Lung microvascular endothelial cell (primary cell): Measurements from ENCODE around the gene CARD19. TPM values are rescaled to one million over a fixed set of nuclear protein-coding genes. Genes with fewer than 3 reads are reported as not detected.
A peak's percentile ranks its signal among the peaks of the same experiment; 100 is the strongest.

ENCODE experiments used
- DNase-seq, 2 donors: peaks; one replicate each; pipeline versions ENCODE4 v3.0.0 to v3.0.0-alpha.2; 2010; ENCODE audit warnings: low read depth in 2 of 2
- total RNA-seq: library from RNA; depleted of rRNA; stranded (reverse); fragments of >200 nt; gene quantifications from 2 replicates; pipeline ENCODE4 v1.2.1, GENCODE V29; 2014

Gene CARD19
- total RNA-seq, 1 donor from 2014 or later, result 72.8 TPM

DNA sequence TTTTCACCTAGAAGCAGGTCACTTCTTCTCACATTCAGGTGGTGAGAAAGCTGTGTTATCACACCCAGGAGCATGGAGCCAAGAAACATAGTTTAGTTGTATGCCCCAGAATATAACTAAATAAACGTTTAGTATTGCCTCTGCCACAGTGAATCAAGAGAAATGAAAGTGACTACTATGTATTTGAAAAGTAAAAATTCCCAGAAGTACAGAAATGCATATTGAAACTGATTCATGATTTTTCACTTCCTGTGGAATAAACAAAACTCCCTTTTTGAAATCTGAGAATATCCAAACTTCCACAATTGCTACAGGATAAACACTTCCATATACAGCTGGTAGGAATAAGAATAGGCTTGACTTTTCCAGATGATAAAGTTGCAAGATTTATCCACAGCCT is 53.3 kb downstream of the CARD19 start:
- DNase-seq, result peak in 1 of 2 donors; percentile 64

DNA sequence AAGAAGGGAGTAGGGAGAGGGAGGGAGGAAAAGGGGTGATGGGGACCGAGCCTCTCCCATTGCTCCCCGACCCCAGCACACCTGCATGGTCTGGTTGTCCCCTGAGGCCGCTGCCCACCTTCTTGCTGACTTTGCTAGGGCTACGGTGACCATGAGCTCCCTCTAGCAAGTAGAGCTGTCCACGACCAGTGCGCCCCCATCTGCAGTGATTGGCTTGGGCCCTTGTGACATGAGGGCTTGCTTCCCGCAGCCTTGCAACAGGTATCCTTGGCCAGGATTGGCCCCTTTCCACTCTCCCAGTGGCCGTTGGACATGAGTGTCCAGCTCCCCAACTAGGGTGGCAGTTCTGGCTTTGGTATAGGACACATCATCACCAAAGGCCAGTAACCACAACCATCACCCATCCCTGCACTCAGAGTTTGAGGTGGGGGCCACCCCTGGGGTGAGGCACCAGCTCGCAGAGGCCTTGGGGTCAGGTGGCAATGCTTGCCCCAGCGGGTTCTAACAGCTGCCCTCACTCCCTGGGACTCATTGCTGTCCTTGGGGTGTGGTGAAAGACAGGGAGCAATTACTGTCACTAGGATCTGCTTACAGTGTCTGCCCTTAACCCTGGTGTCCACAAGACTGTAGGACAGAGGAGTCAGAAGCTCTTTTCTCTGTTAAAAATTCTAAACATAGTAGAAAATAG is 55.2 kb downstream of the CARD19 start:
- DNase-seq, result no peak

DNA sequence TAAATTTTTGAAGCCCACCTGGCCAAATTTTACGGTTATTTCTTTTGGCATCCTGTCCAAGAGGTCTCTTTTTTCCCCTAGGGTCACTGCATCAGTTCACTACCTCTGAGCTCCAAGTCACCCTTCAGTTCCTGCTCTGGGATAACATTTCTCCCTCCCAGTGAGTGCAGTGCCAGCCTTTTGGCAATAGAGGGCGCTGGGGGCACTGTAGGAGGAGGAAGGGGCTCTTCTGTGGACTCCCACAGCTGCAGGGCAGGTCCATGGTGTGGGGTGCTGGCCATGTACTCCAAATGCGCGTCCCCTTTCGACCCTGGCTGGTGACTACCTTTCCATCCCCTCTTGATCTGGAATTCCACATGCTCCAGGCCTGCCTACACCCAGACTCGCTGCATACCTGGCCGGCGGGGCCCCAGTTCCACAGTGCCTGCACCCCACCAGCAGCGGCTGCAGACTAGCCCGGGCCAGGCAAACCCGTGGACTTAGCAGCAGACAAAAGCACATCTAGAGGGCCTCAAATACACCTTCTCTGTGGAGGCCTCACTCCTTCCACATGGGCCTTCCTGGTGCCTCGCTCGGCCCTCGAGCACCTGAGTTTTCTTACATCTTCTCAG is 58.4 kb downstream of the CARD19 start:
- DNase-seq, result peak in 1 of 2 donors; percentile 37

DNA sequence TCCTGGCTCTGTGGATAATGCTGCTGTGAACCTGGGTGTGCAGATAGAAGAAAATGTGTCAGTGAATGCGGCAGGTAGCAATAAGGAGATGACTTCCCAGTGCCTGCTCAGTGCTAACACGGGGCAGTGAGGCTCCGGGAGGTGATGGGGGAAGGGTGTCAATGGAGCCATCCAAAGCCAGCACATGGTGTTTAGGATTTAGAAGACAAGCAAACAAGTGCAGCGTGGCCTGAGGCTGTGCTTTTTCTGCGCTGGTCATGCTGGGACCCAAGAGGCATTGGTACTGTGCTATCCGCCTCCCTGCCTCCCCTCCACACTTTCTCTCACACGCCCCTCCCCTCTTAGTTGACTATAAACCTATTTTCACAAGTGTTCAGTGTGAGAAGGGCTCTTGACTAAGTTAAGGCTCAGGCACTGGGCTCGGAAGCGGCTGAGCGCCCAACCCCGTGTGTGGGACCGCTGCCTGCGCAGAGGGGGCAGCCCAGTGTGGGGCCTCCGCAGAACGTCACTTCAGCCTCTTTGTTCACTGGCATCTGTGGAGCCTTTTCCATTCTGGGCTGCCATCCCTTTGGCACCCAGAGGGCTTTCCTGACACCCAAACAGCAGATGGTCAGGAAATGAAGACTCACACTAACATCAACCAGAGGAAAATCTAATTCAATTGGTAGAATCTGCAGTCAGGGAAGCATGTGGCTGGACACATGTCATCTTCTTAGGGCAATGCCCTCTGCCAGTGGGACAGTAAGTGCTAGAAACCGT is 59.9 kb downstream of the CARD19 start:
- no peak for DNase-seq

DNA sequence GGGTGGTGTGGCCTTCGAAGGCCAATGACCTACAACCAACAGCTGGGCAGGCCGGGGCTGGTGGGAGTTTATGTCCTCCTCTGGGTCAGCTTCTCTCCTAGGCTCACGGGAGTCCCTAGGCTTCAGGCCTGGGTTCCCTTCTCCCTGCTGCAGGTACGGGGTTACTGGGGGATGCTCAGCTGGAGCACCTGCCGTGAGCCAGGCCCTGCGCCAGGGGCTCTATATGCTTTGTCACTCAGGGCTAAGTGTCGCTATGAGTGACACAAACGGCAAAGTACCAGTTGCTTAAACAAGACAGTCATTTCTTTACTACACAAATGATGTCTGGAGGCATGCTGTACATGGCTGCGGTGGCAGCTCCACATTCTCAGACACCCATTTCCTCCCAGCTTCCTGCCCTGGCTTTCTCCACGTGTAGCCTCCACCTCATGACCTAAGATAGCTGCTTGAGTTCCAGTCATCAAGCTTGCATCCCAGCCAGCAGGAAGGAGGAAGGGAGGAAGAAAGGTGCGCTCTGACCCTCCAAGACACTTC is 60.5 kb downstream of the CARD19 start:
- DNase-seq, result peak in 1 of 2 donors; percentile 30

DNA sequence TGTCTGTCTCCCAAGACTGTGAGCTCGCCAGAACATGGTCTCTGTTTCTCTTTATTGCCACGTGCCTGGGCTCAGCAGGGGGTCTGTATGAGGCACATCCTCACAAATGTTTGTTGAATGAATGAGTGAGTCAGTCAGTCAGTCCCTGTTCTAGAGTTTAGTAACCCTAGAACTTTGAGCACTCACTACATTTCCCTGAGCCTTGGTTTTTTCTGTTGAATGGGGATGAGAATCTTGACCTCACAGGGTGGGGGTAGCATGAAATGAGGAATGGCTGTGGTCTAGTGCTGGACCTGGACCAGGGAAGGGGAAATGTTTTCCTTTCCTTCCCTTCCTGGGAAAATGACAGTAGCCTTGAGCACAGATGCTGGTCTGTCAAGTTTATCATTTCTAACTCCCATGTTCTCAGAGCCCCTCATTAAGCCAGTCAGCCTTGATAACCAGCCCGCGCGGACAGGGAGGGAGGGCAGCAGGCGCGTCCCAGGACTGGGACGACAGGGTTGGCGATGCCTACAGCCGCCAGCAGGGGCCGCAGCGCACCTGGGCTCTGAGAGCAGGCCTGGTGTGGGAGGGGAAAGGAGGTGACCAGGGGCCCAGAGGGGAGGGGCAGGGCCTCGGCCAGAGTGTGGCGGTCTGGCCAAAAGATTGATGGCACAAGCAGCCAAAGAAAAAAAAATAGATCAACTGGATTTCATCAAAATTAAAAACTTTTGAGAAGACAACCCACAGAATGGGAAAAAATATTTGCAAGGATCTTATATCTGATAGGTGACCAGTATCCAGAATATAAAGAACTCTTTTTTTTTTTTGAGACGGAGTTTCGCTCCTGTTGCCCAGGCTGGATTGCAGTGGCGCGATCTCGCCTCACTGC is 63.8 kb downstream of the CARD19 start:
- DNase-seq, result peak; percentile 72 to 86

DNA sequence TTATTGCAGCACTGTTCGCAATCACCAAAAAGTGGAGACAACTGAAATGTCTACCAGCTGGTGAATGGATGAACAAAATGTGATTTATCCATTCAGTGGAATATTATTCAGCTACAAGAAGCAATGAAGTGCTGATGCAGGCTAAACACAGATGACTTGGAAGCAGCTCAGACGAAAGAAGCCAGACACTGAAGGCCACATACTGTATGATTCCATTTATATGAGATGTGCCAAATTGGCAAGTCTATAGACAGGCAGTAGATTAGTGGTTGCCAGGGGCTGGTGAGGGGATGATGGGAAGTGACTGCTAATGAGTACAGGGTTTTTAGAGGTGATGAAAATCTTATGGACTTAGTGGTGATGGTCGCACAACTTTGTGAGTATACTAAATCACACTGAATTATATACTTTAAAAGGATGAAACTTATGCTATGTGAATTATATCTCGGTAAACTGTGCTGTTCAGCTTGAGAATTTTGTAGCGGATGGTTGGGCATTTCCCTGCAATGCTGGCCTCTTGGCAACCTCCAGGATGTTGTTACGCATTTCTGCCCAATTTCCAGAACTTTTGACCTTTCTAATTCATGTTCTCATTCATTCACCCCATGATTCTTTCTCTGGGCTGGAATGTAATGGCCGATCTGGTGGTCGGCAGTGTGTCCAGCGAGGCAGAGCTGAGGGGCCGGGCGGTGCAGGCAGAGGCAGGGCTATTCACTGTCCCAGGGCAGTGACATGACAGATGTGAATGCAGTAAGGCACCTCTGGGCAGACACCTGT is 66.0 kb downstream of the CARD19 start:
- DNase-seq, result peak in 1 of 2 donors; percentile 37

Other genes with a start within 250 kb of the CARD19 start
- 6.8 and 7.9 TPM in 2 replicates for gene ZNF484, start 218.2 kb upstream of the CARD19 start, total RNA-seq
- gene FGD3, start 148.7 kb upstream of the CARD19 start, total RNA-seq, result not detected in 2 replicates
- not detected in 2 replicates for gene SUSD3, start 37.5 kb upstream of the CARD19 start, total RNA-seq
- 34.7 and 37.5 TPM in 2 replicates for gene NINJ1, start 38.0 kb downstream of the CARD19 start, total RNA-seq
- not detected in 2 replicates for gene WNK2, start 87.9 kb downstream of the CARD19 start, total RNA-seq